Ascending aorta (tissue), 2 donors: Measurements from ENCODE around the gene OR13J1. TPM values are rescaled to one million over a fixed set of nuclear protein-coding genes. Genes with fewer than 3 reads are reported as not detected.

ENCODE experiments used
- DNase-seq, 2 donors: peaks; one replicate each; pipeline ENCODE4 v3.0.0-alpha.2; 2019; ENCODE audit warnings: low spot score in 2 of 2
- H3K27ac ChIP-seq, 2 donors: fragments of 200-600 bp; sonication (generic); one replicate each; pipeline ENCODE4 v1.5.1; 2016 to 2017; ENCODE audit warnings: mild to moderate bottlenecking in 1 of 2
- H3K27me3 ChIP-seq: fragments of 200-600 bp; sonication (generic); one replicate; pipeline ENCODE4 v1.5.1; 2017
- H3K36me3 ChIP-seq, 2 donors: fragments of 200-600 bp; sonication (generic); one replicate each; pipeline ENCODE4 v1.5.1; 2016
- H3K4me1 ChIP-seq, 2 donors: fragments of 200-600 bp; sonication (generic); one replicate each; pipeline ENCODE4 v1.5.1; 2016 to 2017; ENCODE audit warnings: mild to moderate bottlenecking in 1 of 2
- H3K4me3 ChIP-seq, 2 donors: fragments of 200-600 bp; sonication (generic); one replicate each; pipeline ENCODE4 v1.5.1; 2016 to 2017; ENCODE audit warnings: mild to moderate bottlenecking in 1 of 2
- H3K9me3 ChIP-seq, 2 donors: fragments of 200-600 bp; sonication (generic); one replicate each; pipeline ENCODE4 v1.5.1; 2016
- CTCF ChIP-seq, 3 experiments: fragments of 200-600 bp in 2 of 3; fragments of 450-650 bp in 1 of 3; sonication (generic) in 2 of 3; IDR thresholded peaks; one replicate each; pipeline ENCODE4 v1.5.1; 2016 to 2019; ENCODE audit warnings: antibody characterized with exemption in 3 of 3, mild to moderate bottlenecking in 1 of 3, moderate library complexity in 1 of 3
- intact Hi-C: fragments of 100-400 bp; cut with DNase I; formaldehyde crosslinking; loops from one replicate; pipeline ENCODE4 v1.15.1; 2023
- total RNA-seq: library from RNA; depleted of rRNA; stranded (reverse); fragments of >200 nt; gene quantifications from one replicate; pipeline ENCODE4 v1.1.0, GENCODE V29; 2016

Gene OR13J1
- total RNA-seq, 1 donor from 2014 or later, result not detected

- Histone ChIP-seq H3K27me3 (no peaks in the 10 kb centered on the region), H3K4me3 (no peak overlapping the region), H3K27ac (peak overlapping the region; percentile 15 to 64), H3K36me3 (no peaks in the 10 kb centered on the region), H3K4me1 (peaks cover 4 to 25% of the 10 kb centered on the region in 2 donors), H3K9me3 (no peaks in the 10 kb centered on the region)
- intact Hi-C loops, result no loop called here
- TF ChIP-seq CTCF (IDR thresholded peaks at IDR 0.05), result no peak
- no peak for DNase-seq
Observed at GRCh38 chr9:35834260-35835215, 35.7 kb downstream of the OR13J1 start.

GRCh38 chr9:35832814-35833213 lies 37.4 kb downstream of the OR13J1 start:
- Histone ChIP-seq H3K4me3 (no peak overlapping the region), H3K4me1 (peaks cover 10 to 28% of the 10 kb centered on the region in 2 donors), H3K27ac (peak overlapping the region; percentile 22 to 64), H3K36me3 (no peaks in the 10 kb centered on the region), H3K27me3 (no peaks in the 10 kb centered on the region), H3K9me3 (no peaks in the 10 kb centered on the region)
- TF ChIP-seq CTCF (IDR thresholded peaks at IDR 0.05), result no peak
- intact Hi-C loops, result no loop called here
- DNase-seq, result no peak

GRCh38 chr9:35831040-35831439 lies 39.2 kb downstream of the OR13J1 start:
- Histone ChIP-seq H3K4me3 (no peak overlapping the region), H3K27ac (no peak overlapping the region), H3K36me3 (no peaks in the 10 kb centered on the region), H3K9me3 (no peaks in the 10 kb centered on the region), H3K4me1 (peaks cover 10 to 33% of the 10 kb centered on the region in 2 donors), H3K27me3 (no peaks in the 10 kb centered on the region)
- TF ChIP-seq CTCF (IDR thresholded peaks at IDR 0.05), result no peak
- DNase-seq, result no peak
- intact Hi-C loops, result no loop called here

DNA sequence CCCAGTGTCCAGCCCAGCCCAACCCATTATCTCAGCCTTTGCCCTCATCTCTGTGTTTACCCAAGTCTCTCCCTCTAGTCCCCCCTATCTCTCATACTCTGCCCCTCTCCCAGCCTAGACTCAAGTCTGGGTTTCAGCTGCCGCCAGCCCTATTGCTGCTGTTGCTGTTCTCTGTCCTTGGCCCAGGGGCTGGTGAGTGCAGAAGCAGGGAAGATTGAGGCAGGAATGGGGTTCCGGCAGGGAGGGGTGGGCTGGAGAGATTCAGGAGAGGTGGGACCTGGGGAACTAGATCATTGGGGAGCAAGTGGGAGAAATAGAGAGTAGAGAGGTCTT lies 40.5 kb downstream of the OR13J1 start:
- H3K36me3 ChIP-seq, result no peaks in the 10 kb centered on the region
- TF ChIP-seq CTCF (IDR thresholded peaks at IDR 0.05), result no peak
- peaks cover 10 to 33% of the 10 kb centered on the region in 2 donors for H3K4me1 ChIP-seq
- H3K9me3 ChIP-seq, result no peaks in the 10 kb centered on the region
- H3K27ac ChIP-seq, result peak overlapping the region; percentile 88 to 98
- DNase-seq, result no peak
- intact Hi-C loops, result loop anchor here (1.0 to 5.0 kb wide), 5 partner anchors 14 to 172 kb away; partner anchors contain the start of genes CCDC107, HINT2 and RMRP
- H3K27me3 ChIP-seq, result no peaks in the 10 kb centered on the region
- H3K4me3 ChIP-seq, result peak overlapping the region; percentile 75 to 96

DNA sequence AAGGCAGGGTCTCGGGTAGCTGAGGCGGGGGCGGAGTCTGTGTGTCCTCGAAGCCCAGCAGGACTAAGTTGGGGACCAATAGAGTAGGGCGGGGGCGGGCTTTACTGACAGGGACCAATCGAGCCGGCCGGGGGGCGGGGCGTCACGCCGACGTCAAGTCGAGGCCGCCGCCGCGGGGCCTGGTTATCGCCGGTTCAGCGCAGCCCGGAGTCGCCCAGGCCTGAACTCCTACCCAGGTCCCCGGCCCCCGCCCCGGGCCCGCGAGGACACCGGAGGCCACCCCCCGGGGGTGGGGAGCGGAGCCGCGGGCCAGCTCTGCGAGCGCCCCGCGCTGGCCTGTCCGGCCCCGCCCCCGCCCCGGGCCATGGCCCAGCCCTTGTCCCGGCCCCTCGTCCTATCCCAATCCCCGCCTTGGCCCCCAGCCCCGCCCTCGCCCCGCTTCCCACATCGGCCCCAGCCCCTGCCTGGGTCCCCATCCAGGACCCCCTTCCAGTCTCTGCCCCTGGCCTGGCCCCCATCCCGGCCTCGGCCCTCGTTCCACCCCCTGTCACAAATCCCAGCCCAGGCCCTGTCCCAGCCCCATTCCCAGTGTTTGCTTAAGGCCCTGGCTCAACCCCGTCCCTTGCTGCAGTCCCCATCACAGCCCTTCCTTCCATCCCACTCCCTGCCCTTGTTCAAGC lies 41.0 kb downstream of the OR13J1 start, which contains the start of gene TMEM8B:
TMEM8B (plus strand) TSS at position 145 of the 680 bp plus-strand sequence; CDS start at position 365, 220 bp downstream.
- H3K4me3 ChIP-seq, result peak within 1 kb of the TSS; percentile 75 to 96
- intact Hi-C loops, result loop anchor here (1.0 to 5.0 kb wide), 5 partner anchors 14 to 172 kb away; partner anchors contain the start of genes CCDC107, HINT2 and RMRP
- no peak for TF ChIP-seq CTCF (IDR thresholded peaks at IDR 0.05)
- DNase-seq, result peak; percentile 90 to 98
- no peaks in the 10 kb centered on the region for H3K9me3 ChIP-seq
- H3K36me3 ChIP-seq, result no peaks in the 10 kb centered on the region
- no peaks in the 10 kb centered on the region for H3K27me3 ChIP-seq
- H3K27ac ChIP-seq, result peak within 1 kb of the TSS; percentile 88 to 98
- H3K4me1 ChIP-seq, result peaks cover 10 to 31% of the 10 kb centered on the region in 2 donors
